Esophagus (tissue), 2 donors: ENCODE data around the gene ZIC4. TPM values are rescaled to one million over a fixed set of nuclear protein-coding genes. Genes with fewer than 3 reads are reported as not detected.

Experiments used
- H3K27ac ChIP-seq, 2 donors: one replicate each; pipeline ENCODE4 v1.5.1; 2013; ENCODE audit warnings: low read depth in 2 of 2, mild to moderate bottlenecking in 2 of 2, inconsistent platforms in 1 of 2, low read length in 1 of 2, moderate library complexity in 1 of 2
- H3K27me3 ChIP-seq, 2 donors: one replicate each; pipeline ENCODE4 v1.6.1; 2013; ENCODE audit warnings: low read length in 2 of 2, control low read depth in 1 of 2, mild to moderate bottlenecking in 1 of 2; ENCODE audit not compliant: insufficient read depth in 2 of 2, control insufficient read depth in 1 of 2
- H3K36me3 ChIP-seq, 2 donors: one replicate each; pipeline ENCODE4 v1.6.1; 2013; ENCODE audit warnings: low read length in 1 of 2; ENCODE audit not compliant: control insufficient read depth in 2 of 2, insufficient read depth in 2 of 2
- H3K4me1 ChIP-seq, 2 donors: one replicate each; pipeline ENCODE4 v1.6.1; 2013; ENCODE audit warnings: low read length in 1 of 2; ENCODE audit not compliant: control insufficient read depth in 2 of 2, insufficient read depth in 2 of 2
- H3K4me3 ChIP-seq, 2 donors: one replicate each; pipeline ENCODE4 v1.5.1; 2013; ENCODE audit warnings: low read length in 2 of 2, mild to moderate bottlenecking in 2 of 2, low read depth in 1 of 2, moderate library complexity in 1 of 2
- H3K9me3 ChIP-seq, 2 donors: one replicate each; pipeline ENCODE4 v1.6.1; 2013; ENCODE audit warnings: mild to moderate bottlenecking in 2 of 2, low read depth in 1 of 2, low read length in 1 of 2, moderate library complexity in 1 of 2; ENCODE audit not compliant: control insufficient read depth in 2 of 2, insufficient read depth in 1 of 2
- WGBS, 2 donors: extraction: QIAGEN DNeasy Blood & Tissue Kit; methylation state at CpG; one replicate each; pipeline ENCODE4 v1.1.7; 2013; 5-methylcytosine and 5-hydroxymethylcytosine counted together
- polyA plus RNA-seq, 2 donors: library from polyadenylated mRNA; stranded (reverse); fragments of 200-250 nt; gene quantifications; one replicate each; pipeline ENCODE4 v1.2.3, GENCODE V29; 2013
- donor health status: healthy with polysubstance abuse.
- donor health status: Bipolar disorder and iron deficiency.

The ZIC4 gene
- polyA plus RNA-seq, 2 donors = not detected

DNA sequence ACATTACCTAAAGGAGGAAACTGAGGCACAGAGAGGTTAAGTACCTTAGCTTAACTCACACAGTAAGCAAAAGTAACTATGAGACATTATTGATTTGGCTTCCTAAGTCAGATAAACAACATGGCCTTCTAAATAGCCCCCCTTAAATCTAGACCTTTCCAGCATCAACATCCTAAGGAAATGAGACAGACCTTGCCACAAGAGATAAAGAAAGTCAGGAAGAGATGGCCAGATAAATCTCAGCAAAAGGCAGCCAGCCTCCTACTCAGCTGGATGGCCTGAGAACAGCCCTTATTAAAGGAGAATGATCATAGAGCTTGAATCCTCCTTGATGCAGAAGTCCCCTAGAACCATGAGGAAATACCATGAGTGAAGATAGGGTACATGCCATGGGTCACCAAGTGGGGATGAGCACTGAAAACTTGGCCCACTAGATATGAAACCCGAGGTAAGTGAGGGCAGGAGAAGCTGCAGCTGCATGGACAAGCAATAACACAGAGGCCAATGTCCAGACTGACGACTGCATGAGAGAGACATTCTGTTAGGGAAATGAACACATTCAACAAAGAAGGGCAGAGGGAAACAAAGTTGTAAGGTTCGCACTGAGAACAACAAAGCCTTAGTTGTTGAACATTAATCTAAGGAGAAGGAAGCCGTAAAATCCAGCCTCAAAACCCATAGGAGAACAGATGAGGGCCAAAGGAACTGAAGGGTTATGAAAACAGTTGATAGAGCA lies 69.6 kb downstream of the ZIC4 start:
- no peak overlapping the region for H3K4me3 ChIP-seq
- no peaks in the 10 kb centered on the region for H3K4me1 ChIP-seq
- no peak overlapping the region for H3K27ac ChIP-seq
- H3K36me3 ChIP-seq = no peaks in the 10 kb centered on the region
- WGBS, 2 donors = 50 to 66% methylated on average over 4 of the region's 4 CpGs
- no peaks in the 10 kb centered on the region for H3K9me3 ChIP-seq
- no peaks in the 10 kb centered on the region for H3K27me3 ChIP-seq

Other genes starting within 250 kb of the ZIC4 start
- gene ZIC1, start 2.8 kb upstream of the ZIC4 start, polyA plus RNA-seq = not detected